DMS 273 treated with DMSO at 0.1 percent for 48 hours (cell line): ENCODE measurements around the gene STX8.
"Not testable (repeated sequence)": the region's sequence is repeated elsewhere in the genome, so short reads cannot be mapped to it uniquely, and the experiment has no call there.

Experiments used
- DNase-seq: peaks from one replicate; lab custom pipeline; 2025; lab: John Stamatoyannopoulos, UW

Gene STX8

GRCh38 chr17:9342225-9342624 lies 233.4 kb downstream of the STX8 start:
- DNase-seq = no peak

- no peak for DNase-seq
Observed at GRCh38 chr17:9339958-9340357, 235.7 kb downstream of the STX8 start.

- DNase-seq = not testable (repeated sequence)
Observed at GRCh38 chr17:9339482-9339881, 236.1 kb downstream of the STX8 start.

DNA sequence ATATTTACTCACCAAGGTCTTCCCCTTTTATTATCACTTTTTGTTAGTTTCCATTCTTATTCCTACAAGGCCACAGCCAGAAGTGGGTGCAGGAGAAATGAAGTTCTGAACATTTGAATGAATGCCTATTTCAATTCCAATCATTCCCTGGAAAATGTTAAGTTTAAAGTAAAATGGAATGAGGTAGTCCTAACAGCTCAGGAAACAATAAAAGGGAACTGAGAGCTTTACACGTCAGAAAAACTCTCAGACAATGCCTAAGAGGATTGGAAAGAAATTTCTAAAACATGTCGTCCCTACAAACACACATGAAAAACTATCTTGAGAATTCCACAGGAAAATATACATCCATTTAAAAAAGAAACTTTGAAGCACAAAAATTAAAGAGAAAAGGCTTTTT lies 238.8 kb downstream of the STX8 start:
- DNase-seq = no peak

GRCh38 chr17:9334536-9335446 lies 240.8 kb downstream of the STX8 start:
- DNase-seq = no peak

GRCh38 chr17:9332132-9332494 lies 243.5 kb downstream of the STX8 start:
- no peak for DNase-seq

DNA sequence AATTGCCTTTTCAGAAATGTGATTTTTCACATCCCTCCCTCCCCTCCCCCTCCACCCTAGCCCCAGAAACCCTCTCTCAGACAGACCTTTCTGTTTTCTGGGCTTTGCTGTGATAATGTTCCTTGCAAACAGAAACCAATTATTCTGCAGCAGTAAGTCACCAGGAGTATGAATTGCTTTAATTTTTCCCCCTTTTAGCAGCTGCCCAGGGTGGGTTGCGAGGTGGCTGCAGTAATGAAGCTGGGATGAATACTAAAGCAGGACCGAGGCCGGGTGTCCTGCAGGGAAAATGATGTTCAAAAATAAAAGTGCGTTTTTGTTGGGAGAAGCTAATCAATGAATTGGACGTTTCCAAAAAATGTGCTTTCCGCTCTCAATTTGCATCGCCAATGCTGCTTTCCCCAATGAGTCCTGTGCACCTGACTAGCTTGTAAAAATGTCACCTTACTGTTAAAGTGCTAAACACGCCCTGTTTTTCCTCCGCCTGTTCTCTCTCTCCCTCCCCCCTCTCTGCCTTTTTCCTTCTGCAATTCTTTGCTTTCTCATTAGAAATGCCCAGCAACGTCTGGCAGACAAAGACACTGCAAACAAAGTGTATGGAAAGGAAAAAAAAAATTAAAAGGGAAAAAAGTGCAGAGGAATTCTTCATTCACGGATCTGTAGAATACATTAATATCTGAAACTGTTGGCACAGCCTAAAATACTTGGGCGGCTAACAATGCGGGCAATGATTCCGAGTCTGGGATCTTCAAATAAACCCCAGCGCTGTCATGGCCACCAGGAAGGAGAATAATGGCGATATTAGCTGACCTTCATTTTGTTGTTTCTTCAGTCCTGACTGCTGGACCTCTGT lies 244.1 kb downstream of the STX8 start:
- no peak for DNase-seq

DNA sequence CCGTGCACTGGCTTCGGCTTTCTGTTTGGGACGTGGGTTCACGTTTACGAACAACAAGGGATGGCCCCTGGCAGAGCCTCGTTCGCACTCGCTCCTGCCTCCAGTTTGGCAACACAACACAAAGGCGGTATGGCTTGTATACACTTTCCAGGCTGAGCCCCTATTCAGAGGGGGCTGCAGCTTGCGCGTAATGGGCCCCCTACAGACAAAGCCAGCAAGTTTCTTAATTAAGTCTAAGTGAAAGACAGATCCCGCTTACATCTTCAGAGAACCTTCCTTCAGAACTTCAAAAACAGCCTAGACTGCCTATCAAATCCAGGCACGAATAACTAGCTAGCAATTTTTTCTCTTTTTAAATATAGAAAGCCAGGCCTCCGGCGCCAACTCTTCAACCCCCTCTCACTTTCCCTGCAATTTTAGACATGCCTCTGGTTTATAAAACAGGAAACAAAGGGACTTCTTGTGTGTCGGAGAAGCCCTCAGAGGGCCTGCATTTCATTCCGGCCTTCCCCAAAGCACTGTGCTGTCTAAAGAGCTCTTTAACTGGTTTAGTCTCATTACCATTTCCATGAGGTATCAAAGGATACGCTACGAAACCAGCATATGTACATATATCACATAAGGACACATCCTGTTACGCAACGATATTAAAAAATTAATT lies 244.9 kb downstream of the STX8 start:
- no peak for DNase-seq

GRCh38 chr17:9330141-9330540 lies 245.5 kb downstream of the STX8 start:
- no peak for DNase-seq

DNA sequence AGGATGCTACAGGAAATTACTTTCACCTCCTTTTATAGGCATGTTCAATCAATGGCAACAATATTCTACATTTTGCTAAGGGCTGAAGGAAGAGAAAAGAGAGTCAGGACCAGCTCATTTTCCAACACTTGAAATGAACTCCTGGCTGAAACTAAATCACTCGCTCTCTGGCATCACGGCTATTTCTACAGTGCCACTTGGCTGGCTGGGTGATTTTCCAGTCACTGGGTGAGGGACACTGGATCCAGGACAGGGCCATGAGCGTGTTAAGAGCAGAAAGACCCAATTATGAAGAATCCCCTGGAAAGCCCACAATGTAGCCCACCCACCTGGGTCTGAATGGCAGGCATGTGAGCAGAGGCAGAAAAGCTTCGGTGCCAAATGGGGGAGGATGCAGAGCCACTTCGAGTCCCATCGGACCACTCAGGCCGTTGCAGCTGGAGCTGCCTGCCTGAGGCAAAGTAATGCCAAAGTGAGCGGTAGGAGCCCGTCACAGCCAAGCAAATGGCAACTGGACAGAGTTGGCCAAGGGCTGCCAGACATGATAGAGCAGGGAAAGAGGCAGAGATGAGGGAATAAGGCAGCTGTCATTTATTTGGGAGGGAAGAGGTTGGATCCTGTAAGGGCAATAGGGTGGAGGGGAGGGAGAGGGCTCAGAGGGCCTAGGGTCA lies 246.2 kb downstream of the STX8 start:
- no peak for DNase-seq

- no peak for DNase-seq
Observed at GRCh38 chr17:9324864-9325263, 250.8 kb downstream of the STX8 start.

DNA sequence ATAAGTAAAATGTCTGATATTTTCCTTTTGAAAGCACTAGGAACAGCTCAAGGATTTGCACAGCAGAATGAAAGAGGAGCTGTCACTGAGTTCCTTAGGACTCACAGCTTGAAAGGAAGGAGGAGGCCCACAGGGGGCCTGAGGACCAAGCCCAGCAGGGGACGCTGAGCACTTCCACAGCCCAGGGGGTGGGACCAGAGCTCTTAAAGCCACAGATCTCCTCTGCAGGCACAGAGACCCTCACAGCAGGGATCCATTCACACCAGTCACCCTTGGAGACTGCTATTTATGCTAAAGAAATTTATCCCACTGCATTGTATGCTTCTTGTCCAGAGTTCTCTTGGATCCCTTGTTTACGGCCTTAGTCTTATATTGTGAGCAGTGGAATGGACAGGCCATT lies 253.3 kb downstream of the STX8 start:
- DNase-seq = no peak

DNA sequence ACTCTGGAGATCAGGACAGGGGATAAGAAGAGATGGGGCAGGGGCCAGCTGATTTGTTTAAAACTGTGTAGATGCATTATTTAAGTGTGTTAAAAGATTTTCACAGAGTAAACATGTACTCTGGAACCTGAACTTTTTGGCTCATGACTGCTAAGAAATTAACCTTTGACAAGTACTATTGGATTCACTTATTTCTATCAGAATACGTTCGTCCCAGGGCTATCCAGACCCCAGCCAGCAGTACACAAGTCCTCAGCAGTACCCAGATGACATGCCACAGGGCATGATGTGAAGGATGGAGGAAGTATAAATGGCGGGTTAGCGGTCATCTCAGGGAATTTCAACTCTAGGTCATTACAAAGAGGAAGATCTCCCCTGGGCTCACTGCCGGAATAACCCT lies 253.7 kb downstream of the STX8 start:
- no peak for DNase-seq

GRCh38 chr17:9315360-9315759 lies 260.3 kb downstream of the STX8 start:
- DNase-seq = no peak

GRCh38 chr17:9313346-9313745 lies 262.3 kb downstream of the STX8 start:
- no peak for DNase-seq

- no peak for DNase-seq
Observed at GRCh38 chr17:9309216-9309615, 266.4 kb downstream of the STX8 start.

- DNase-seq = no peak
Observed at GRCh38 chr17:9308069-9308468, 267.6 kb downstream of the STX8 start.

DNA sequence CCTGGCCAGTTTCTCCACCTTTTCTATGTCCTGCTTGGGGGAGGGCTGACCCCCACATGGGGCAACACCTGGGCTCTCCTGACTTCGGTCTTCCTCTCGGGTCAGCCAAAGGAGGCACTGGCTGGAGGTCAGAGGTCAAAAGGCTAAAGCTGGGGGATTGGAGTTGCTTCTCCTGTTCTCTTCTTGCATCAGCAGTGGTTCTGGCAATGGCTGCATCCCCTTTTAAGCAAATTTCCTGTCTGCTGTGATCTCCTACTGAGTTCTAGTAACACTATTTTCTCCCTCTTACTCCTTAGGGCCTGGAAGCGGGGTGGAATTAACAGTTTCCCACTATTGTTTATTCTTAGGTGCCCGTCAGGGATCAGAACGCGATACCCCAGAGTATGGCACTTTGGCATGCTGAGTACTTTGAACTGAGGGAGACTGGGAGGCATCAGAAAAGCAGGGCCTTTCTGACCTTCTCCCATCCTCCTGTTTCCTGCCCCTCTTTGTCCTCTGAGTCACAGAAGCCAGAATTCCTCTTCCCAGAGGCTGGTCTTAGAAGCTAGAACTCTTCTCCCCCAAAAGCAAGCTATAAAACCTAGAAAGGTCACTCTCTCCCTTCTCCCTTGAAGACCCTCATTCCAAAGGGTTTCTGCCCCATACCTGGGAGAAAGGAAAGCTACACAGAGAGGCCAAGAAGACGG lies 268.2 kb downstream of the STX8 start:
- no peak for DNase-seq

DNA sequence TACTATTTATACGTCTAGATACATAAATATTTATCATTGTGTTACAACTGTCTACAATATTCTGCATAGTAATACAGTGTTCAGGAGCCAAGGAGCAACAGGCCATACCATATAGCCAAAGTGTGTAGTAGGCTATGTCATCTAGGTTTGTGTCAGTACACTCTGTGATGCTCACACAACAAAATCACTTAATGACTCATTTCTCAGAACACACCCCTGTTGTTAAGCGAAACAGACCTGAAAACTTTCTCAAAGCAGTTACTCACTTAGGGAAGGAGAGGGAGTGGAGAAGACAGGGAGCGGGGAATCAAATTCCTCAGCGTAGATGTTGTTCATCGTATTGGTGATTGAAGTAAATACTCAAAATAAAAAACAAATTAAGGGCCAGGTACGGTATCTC lies 269.5 kb downstream of the STX8 start:
- no peak for DNase-seq

DNA sequence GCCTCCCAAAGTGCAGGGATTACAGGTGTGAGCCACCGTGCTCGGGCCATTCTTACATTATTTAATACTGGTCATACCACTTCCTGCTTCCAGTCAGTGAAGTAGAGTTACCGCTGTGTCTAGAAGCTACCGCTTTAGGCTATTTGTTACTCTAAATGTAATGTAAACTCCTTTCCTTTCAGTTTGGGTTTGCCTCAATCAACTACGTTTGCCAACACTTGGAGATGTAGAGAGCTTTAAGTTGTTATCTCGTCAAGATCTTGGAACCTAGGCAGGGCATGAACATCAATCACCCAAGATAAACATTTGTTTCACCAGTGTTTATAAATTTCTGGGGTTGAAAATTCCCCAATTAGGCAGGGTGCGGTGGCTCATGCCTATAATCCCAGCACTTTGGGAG lies 275.9 kb downstream of the STX8 start:
- DNase-seq = no peak

- DNase-seq = no peak
Observed at GRCh38 chr17:9298776-9299295, 276.8 kb downstream of the STX8 start.
